GM18907 (cell line): ENCODE measurements around the gene PLEK.
"Not testable (repeated sequence)": the region's sequence is repeated elsewhere in the genome, so short reads cannot be mapped to it uniquely, and the experiment has no call there.

Experiments used
- ATAC-seq: cut with Tn5 transposase; IDR thresholded peaks from one replicate; pipeline ENCODE4 v1.9.1; 2021; ENCODE audit warnings: mild to moderate bottlenecking, moderate library complexity; ENCODE audit not compliant: unreplicated experiment

PLEK gene

DNA sequence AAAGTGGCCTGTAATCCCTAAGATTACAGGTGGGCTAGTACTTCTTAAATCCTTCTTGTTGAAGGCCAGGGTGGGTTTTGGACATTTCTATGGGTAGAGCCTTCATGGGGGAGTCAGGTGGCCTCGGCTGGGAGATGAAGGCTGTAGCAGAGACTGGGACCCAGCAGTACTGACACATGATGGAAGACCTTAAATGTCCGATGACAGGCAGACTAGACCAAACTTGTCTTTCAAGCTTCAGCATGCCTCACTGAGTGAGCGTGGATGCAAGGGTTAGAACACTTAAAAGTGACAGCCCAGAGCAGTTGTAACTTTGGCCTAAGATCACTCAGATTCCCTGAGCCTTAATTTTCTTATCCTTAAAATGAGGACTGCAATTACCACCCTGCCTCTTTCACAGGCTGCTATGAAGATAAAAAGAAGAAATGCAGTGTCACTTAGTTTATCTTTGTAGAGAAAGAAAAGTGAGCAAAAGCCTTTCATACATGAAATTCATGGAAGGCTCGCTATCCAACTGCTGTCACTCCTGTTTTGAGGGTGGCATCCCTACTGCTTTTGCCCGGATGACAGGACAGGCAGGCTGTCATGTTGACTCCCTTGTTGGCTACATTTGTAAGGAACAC is 19.5 kb downstream of the PLEK start:
- ATAC-seq: no peak

DNA sequence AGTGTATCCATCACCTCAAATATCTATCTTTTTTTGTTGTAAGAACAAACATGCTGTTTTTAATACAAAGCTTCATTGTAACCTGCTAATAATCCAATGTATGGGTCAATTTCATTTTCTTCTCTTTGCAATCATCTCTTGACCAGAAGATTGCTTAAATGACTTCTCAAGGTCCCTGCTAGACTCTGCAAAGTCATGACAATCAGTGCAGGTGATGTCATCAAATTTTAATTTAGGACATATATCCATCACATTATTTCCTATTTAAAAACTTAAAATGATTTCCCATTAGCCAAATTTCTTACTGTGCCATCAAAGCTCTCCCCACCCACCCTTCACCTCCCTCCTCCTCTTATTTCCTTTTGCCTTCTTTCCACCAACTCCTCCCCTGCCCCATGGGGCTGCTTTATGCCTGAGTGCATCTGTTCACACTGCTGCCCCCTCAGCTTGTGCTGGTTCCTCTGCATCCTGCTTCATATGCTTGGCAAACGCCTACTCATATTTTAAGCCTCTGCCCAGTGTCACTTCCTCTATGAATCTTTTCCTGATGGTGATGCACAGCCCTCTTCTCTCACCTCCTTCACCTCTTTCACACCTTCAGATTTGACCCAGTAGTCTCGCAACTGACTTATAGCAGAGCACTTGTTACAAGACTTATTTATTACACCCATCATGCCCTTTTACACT is 20.3 kb downstream of the PLEK start:
- ATAC-seq: peak; percentile 67

GRCh38 chr2:68385907-68386287 is 20.8 kb downstream of the PLEK start:
- no peak for ATAC-seq

DNA sequence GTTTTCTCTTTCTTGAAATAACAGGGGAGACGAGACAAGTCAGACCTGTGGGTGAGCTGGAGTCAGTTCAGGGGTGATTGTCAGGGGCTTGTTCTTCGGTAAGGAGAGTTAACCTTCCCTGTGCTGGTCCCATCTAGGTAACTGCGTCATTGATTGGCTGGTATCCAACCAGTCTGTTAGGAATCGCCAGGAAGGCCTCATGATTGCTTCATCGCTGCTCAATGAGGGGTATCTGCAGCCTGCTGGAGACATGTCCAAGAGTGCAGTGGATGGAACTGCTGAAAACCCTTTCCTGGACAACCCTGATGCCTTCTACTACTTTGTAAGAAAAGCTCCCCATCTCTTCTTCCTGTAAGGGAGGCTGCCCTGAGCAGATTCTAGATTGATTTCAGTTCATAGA is 21.3 kb downstream of the PLEK start:
- no peak for ATAC-seq

DNA sequence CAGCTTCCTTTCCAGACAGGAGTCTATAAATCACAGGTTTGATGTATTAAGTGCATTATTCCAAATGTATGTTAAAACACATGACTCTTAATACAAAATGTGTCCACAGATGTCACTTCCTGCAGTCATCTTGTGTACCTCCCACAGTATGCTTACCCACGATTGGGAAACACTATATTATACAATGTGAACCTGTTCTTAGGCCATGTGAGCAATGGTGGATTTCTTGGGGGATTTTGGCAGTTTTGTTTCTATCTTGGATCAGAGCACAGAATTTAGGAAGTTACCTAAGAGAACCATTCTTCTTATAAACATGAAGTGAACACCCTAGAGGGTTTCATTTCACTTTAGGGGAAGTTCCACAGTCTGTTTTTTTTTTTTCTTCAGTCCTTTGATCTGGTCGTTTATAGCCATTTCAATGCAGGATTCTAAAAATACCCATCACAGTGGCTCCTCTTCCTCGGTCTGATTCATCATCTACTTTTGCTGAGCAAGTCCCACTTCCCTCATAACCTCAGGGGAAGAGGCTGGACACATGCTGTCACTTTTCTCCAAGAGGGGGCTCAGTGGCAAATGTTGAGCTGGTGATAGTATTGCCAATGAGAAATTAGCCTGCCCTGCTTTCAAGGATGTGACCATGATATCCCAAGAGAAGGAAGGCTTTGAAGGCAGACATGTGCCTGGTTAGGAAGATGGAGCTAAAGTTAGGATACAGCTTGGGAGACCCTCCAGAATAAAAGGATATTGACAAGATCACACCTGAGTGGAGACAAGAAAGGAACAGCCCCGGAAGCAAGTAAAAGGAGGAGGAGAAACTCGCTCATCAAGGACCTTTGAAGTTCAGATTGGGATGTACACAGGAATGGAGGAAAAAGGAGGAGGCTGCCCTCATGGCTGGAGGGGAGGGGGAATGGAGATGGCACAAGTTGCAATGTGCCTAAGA is 22.6 kb downstream of the PLEK start:
- peak; percentile 56 for ATAC-seq

GRCh38 chr2:68388358-68388757 is 23.3 kb downstream of the PLEK start:
- ATAC-seq: peak; percentile 43

DNA sequence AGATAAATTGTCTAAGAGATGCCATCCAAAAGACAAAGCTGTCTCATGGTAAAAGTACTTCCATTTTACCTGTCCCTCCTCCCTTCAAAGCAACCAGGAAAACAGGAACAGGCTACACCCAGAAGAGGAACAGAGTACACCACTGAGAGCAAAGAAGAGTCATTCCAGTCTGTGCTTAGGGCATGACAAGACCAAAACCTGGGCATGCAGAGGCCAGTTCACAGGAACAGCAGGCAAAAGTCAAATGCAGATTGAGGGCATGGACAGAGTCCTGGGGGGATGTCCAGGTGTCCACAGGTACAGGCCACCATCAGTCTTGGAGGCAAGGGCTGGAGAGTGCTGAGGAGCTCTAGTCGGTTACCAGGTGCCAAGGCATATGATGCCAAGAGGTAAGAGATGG is 23.7 kb downstream of the PLEK start:
- no peak for ATAC-seq

GRCh38 chr2:68390114-68390513 is 25.0 kb downstream of the PLEK start:
- ATAC-seq: no peak

DNA sequence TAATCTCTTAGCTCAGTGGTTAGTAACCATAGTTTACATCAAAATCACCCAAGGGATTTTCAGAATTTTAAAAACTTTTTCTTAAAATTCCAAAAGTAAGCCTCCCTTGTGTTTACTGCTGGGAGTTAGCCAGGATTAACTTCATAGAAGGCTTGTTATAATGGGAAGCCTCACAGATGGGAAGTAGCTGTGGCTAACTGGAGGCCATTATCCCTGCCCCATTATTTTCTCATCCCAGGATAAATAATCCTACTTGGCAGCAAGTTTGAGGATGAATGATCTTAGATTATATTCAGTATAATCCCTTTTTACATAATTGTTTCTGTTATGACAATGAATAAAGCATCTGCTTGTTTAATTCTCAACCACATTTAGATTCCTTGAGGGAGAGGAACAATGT is 25.5 kb downstream of the PLEK start:
- ATAC-seq: no peak

- ATAC-seq: no peak
Measured at GRCh38 chr2:68391099-68391498, 26.0 kb downstream of the PLEK start.

GRCh38 chr2:68391869-68392268 is 26.8 kb downstream of the PLEK start:
- no peak for ATAC-seq

- ATAC-seq: no peak
Measured at GRCh38 chr2:68396093-68396492, 31.0 kb downstream of the PLEK start.

DNA sequence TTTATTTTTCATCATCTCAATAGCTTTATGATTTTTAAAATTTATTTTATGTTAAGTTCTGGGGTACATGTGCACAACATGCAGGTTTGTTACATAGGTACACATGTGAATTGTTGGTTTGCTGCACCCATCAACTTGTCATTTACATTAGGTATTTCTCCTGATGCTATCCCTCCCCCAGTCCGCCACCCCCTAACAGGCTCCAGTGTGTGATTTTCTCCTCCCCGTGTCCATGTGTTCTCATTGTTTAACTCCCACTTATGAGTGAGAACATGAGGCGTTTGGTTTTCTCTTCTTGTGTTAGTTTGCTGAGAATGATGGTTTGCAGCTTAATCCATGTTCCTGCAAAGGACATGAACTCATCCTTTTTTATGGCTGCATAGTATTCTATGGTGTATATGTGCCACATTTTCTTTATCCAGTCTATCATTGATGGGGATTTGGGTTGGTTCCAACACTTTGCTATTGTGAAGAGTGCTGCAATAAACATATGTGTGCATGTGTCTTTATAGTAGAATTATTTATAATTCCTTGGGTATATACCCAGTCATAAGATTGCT is 32.7 kb downstream of the PLEK start:
- not testable (repeated sequence) for ATAC-seq

GRCh38 chr2:68403199-68403644 is 38.1 kb downstream of the PLEK start:
- ATAC-seq: peak; percentile 65

DNA sequence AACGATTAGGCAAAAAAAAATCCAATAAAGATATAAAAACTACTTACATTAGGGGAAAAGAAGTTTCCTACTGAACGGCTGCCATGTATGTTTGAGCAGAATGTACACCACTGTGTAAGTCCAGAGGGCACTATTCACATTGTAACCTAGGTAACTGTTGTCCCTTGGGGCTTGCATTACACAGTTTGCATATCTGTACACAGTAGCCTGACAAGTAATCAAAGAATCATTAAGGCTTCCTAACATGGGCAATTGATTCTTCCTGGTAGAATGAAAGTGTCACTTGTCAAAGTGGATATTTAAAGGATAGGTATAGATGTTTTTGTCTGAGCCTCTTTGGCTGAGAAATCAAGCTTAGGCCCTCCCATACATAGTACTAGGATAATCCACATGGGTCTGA is 39.1 kb downstream of the PLEK start:
- peak; percentile 66 for ATAC-seq

DNA sequence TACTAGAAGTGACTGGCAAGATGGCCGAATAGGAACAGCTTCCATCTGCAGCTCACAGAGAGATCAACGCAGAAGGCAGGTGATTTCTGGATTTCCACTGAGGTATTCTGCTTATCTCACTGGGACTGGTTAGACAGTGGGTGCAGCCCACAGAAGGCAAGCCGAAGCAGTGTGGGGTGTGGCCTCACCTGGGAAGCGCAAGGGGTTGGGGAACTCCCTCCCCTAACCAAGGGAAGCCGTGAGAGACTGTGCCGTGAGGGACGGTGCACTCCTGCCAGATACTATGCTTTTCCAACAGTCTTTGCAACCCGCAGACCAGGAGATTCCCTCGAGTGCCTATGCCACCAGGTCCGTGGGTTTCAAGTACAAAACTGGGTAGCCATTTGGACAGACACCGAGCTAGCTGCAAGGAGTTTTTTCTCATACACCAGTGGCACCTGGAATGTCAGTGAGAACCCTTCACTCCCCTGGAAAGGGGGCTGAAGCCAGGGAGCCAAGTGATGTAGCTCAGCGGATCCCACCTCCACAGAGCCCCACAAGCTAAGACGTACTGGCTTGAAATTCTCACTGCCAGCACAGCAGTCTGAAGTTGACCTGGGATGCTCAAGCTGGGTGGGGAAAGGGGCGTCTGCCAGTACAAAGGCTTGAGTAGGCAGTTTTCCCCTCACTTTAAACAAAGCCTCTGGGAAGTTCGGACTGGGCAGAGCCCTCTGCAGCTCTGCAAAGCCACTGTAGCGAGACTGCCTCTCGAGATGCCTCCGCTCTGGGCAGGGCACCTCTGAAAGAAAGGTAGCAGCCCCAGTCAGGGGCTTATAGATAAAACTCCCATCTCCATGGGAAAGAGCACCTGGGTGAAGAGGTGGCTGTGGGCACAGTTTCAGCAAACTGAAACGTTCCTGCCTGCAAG is 40.1 kb downstream of the PLEK start:
- no peak for ATAC-seq

- ATAC-seq: peak; percentile 94
Measured at GRCh38 chr2:68411397-68412126, 46.5 kb downstream of the PLEK start.

DNA sequence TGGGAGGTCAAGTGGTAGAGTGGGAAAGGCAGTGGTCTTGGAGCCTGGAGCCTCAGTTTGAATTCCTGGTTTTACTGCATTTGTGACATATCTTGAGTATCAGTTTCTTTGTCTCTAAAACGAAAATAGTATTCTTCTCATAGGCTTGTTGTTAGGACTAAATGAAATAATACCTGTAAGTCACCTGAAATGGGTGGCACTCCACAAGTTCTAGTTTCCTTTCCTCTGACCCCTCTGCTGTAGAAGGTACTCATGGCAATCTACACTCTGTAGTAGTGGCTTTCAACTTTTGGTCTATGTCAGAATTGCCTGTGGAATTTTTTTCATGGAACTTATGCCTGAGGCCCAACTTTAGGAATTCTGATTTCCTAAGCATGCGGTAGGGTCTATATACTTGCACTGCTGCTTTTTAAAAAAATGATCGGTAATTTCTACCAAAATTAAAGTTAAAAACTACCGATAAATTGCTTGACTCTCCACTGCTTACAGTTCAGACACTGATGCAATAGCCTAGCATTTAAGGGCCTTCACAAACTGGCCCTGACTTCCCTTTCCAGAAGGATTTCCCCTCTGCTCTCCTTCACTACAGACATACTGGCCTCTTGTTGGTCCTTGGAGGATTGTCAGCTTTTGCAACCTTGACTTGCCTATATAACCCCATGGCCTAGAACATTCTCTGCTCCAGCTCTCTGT is 47.2 kb downstream of the PLEK start:
- ATAC-seq: peak; percentile 31

DNA sequence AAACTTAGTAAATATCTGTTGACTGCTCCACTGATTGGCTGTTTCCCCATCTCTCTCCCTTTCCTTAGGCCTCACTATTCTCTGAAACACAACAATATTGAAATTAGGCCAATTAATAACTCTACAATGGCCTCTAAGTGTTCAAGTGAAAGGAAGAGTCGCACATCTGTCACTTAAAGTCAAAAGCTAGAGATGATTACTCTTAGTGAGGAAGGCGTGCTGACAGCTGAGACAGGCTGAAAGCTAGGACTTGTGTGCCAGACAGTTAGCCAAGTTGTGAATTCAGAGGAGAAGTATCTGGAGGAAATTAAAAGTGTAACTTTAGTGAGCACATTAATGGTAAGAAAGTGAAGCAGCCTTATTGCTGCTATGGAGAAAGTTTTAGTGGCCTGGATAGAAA is 48.4 kb downstream of the PLEK start:
- ATAC-seq: no peak
